ENCODE results near the gene RASL10A.

RASL10A gene

DNA sequence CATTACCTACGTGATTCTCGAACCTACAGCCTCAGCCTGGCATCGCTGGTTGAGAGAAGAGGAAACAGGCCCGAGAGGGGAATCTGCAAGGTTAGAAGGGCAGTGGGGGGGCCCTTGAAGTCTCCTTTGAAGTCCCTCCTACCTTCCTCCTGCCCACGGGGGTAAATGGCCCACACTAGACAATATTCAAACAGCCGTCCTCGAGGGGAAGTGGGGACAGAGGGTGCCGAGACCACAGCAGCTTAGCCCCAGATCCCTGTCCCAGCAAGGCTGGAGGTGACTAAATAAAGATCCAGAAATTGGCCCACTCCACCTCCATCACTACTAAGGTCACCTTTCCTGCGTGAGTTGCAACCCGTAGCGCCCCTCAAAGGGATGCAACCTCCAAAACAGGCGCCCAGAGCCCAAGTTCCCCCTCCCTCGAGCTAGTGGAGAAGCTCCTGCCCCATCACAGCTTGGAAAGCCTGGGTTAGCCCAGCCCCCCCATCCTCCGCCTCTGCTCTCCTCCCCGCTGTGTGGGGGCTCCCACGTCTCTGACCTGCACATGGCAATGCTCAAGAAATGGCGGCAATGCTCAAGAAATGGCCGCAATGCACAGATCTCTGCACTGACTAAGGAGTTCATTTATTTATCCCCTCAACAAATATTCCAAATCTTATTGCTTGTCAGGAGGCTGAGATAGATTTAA lies 788 bp upstream of the RASL10A start:
- no peak for DNase-seq

DNA sequence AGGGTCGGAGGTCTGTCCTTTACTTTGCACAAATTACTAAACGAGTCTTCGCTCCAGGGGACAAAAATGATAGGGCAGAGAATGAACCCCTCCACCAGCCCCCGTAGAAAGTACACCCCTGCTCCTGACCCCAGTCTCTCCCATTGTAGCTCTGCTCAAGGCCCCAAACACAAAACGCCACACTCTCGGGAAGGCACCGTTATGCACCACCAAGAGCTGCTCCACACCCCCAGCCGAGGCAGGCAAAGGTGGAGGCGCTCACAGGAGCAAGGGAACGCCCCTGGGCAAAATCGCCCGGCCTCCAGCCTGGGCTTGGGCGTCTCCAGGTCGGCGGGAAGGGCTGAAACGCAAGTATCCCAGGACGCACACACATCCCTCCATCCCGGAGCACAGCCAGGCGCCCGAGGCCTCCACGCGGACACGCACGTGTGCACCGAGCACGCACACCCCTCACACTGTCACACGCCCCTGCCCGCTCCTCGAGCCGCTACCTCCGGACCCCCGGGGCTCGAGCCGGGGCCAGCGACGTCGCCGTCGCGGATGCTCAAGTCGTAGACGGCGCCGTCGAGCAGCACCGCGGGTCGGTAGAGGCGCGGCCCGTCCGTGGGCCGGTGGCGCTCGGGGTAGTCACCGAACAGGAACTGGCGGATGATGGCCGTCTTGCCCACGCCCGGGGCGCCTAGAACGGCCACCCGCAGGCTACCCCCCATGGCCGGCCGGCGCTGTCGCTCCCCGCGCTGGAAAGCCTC lies 786 bp downstream of the RASL10A start:
- DNase-seq, result no peak

DNA sequence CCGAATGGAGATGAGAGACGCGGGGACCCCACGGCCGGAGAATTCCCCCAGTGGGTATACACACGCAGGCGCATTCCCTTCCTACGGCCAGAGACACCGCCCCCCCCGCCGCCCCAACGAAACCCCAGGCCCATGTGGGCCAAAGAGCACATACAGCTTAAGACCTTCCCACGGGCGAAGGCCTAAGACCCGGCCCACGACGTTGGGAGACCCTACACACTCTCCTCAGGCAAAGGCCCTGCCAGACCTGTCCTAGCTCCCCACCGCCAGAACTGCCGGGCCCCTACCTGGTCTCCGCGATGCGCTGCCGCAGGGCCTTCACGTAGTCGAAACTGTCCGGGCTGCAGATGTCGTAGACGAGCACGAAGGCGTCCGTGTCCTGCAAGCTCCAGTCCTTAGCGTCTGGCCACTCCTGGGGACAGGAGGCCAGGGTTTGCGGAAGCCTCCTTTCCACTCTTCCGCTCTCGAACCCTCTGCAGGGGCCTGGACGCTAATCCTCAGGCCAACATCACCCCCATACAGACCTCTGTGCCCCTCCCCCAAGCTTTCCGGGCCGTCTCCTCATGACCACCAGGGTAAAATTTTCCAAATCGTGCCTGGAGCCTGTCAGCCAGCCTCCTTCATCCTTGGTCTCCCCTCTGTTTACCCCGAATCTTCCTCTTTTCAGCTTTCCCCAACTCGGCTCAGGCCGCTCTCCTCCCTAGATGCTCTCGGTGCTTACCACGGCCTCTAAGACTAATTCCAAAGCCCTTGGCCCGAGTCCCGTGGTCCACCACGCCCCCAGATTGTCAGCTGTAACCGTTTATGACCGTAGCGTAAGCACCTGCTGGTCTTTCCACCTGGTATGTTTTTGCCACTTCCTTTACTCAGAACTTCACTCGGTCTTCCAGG lies 1.7 kb downstream of the RASL10A start:
- DNase-seq, result no peak

DNA sequence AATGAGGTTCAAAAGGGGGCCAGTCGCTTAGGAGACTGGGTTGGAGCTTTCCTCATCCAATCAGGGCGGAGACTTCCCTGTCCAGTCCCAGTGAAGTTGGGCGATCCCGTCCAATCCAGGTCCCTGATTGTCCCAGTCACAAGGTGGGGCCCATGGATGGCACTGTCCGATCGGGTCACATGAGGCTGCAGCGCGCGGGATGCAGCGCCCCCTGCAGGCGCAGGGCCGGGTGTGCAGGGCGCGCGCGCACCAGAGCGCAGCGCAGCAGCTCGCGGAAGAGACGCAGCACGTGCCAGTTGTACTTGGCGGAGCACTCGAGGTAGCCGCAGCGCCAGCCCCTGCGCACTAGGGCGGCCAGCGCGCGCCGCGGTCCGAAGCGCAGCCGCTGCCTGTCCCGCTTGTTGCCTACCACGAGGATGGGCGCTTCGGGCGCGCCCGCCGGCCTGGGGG lies 2.3 kb downstream of the RASL10A start:
- DNase-seq, result no peak

DNA sequence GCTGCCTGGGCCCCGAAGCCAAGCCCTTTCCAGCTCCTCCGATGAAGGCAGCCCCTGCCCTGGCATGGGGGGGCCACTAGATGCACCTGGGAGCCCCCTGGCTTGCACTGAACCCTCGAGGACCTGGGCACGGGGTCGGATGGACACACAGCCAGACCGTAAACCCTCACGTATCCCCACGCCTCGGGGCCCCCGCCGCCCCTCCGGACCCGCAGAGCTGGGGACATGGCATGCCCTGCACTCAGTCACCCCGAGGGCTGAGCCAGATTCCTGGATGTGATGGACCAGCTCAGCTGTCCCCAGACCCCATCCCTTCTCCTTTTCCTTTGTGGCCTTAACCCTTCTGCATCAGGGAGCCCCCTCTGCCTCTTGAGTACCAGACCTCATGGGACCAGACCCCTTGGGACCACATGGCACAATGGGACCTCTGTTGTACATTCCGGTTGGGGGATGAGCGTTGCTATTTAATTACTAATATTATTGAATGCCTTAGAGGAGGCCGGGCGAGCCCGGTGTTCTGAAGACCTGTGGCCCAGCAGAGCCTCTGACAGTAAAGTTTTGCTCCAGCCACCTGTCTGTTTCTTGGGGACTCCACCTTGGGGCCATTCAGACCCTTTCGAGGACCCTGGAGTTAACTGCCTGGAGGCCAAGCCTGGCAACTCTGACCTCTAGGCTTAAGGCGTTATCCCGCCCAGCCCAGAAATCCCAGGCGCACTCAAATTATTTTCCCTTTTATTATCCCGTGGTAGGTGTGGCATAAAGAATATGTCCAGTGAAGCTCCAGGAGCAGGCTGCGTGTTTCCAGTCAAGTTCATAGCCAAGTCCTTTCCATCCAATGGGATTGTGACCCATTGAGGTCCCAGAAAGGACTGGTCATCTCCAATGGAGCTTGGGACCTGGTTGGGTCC lies 3.0 kb downstream of the RASL10A start:
- no peak for DNase-seq

DNA sequence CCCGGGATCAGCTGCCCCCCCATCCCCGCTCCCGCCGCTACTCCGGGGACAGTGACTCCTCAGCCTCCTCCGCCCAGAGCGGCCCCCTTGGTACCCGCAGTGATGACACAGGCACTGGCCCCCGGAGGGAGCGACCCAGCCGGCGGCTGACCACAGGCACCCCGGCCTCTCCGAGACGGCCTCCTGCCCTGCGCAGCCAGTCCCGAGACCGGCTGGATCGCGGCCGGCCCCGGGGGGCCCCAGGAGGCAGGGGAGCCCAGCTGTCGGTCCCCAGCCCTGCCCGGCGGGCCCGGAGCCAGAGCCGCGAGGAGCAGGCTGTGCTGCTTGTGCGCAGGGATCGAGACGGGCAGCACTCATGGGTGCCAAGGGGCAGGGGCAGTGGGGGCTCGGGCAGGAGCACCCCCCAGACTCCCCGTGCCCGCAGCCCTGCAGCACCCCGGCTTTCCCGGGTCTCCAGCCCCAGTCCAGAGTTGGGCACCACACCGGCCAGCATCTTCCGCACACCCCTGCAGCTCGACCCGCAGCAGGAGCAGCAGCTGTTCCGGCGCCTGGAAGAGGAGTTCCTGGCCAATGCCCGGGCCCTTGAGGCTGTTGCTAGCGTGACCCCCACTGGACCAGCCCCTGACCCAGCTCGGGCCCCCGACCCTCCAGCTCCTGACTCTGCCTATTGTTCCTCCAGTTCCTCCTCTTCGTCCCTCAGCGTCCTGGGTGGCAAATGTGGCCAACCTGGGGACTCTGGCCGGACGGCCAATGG lies 3.9 kb downstream of the RASL10A start:
- DNase-seq, result no peak

DNA sequence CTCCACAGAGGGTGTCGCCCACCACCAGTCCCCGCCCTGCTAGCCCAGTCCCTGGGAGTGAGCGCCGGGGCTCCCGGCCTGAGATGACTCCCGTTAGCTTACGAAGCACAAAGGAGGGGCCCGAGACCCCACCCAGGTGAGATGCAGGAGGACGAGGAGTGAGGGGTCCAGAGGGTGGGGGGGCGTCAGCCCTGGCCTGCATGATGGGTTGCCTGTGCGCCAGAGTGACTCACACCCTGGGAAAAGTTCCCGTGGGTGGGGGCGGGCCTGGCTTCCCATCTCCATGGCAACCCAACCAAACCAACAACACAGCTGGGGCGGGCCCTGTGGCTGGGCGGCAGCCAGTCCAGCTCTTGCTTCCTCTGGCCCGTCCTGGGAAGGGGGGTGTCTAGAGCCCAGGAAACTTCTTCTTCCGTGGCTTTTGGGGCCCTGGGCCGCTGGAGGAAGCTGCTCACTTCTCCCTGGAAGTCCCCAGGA lies 4.6 kb downstream of the RASL10A start:
- DNase-seq, result peak; percentile 96

DNA sequence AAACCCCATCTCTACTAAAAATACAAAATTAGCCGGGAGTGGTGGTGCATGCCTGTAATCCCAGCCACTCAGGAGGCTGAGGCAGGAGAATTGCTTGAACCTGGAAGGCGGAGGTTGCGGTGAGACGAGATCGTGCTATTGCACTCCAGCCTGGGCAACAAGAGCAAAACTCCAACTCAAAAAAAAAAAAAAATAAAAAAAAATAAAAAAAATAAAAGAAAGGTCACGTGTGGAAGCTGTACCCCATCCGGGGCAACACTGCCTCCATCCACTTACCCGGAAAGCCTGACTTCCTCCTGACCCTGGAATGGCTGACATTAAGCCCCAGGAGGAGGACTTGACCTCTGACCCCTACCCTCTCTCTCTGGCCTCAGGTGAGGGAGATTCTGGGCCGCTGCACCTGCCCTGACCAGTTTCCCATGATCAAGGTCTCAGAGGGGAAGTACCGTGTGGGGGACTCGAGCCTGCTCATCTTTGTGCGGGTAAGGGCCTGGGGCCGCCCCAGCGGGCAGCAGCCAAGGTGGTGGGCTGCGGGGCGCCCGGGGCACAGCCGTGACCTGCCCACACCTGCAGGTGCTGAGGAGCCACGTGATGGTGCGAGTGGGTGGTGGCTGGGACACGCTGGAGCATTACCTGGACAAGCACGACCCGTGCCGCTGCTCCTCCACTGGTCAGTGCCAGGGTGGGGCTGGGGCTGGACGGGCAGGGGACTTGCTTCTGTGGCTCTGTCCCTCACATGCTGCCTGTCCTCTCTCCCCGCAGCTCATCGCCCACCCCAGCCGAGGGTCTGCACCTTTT lies 5.2 kb downstream of the RASL10A start:
- no peak for DNase-seq

DNA sequence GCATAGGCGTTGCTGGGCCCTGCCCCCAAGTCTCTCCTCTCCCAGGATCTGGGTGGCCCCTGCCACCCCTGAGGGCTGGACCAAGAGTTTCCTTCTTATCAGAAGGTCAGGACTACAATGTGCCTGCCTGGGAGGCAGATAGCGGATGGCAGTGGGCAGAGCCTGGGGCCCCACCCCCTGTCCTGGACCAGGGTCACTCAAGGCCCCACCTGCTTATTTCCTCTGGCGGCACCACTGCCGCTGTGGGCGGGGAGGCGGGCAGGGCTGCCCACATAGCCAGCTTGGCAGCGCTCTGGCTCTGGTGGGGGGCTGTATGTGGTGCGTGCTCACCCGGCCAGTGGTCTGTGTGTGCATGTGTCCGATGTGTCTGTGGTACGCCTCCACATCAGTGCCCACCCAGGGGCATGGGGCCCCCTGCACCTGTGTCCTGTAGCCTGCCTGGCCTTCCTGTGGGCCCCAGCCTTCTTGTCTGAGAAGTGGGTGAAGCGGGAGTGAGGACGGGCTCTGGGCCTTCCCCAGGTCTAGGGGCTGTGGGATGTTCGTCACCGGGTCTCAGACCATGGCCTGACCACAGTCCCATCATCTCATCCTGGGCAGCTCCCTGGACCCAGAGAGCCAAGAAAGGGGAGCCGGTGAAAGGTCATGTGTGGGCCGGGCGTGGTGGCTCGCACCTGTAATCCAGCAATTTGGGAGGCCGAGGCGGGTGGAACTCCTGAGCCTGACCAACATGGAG lies 6.0 kb downstream of the RASL10A start:
- DNase-seq, result no peak

DNA sequence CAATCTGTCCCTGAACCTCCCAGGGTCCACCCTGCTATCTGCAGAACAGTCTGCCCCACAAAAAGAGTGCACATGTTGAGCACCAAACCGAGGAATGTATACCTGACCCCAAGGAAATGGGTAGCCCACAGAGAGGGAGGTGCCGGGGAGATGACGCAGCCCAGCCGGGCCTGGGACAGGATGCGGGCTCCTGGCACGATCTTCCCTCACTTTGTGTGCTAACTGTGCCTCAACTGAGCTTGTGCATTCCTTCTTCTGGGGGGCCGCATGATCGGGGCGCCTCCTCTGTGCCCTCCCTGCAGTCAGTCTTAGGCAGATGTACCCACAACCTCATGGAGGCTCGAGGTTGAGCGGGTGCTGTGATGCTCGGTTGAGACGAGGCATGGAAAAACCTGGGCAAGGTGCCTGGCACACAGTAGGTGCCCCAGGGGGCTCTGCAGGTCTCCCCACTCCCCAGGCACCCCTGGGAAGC lies 6.7 kb downstream of the RASL10A start:
- DNase-seq, result peak; percentile 58

DNA sequence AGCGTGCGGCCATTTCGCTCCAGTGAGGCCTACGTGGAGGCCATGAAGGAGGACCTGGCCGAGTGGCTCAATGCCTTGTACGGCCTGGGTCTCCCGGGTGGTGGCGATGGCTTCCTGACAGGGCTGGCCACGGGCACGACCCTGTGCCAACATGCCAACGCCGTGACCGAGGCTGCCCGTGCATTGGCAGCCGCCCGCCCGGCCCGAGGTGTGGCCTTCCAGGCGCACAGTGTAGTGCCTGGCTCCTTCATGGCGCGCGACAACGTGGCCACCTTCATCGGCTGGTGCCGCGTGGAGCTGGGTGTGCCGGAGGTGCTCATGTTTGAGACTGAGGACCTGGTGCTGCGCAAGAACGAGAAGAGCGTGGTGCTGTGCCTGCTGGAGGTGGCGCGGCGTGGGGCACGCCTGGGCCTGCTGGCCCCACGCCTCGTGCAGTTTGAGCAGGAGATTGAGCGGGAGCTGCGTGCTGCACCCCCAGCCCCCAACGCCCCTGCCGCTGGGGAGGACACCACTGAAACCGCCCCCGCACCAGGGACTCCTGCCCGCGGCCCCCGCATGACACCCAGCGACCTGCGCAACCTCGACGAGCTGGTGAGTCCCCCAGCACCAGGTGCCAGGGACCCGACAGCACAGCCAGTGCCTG lies 7.2 kb downstream of the RASL10A start:
- no peak for DNase-seq

DNA sequence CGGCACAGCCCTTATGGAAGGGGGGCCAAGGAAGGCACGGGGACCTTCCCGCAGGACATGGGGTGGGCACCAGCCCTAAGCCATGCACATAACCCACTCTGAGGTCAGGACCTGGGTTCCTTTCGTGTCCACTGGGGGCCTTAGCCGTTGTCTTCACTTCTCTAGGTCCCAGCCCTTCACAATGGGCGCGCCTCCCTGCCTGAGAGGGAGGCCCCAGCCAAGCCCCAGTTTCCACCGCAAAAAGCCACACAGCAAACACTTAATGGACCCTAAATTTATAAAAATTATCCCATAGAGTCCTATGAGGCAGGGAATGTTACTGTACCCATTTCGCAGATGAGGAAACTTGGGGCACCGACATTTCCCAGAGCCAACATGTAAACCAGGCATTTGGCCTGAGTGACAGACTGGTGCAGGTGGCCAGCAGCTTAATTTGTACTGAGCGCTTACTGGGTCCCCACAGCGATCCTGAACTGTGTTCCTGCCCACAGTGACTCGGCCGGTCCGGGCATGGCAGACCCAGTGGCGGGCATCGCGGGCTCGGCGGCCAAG lies 7.8 kb downstream of the RASL10A start:
- DNase-seq, result no peak

DNA sequence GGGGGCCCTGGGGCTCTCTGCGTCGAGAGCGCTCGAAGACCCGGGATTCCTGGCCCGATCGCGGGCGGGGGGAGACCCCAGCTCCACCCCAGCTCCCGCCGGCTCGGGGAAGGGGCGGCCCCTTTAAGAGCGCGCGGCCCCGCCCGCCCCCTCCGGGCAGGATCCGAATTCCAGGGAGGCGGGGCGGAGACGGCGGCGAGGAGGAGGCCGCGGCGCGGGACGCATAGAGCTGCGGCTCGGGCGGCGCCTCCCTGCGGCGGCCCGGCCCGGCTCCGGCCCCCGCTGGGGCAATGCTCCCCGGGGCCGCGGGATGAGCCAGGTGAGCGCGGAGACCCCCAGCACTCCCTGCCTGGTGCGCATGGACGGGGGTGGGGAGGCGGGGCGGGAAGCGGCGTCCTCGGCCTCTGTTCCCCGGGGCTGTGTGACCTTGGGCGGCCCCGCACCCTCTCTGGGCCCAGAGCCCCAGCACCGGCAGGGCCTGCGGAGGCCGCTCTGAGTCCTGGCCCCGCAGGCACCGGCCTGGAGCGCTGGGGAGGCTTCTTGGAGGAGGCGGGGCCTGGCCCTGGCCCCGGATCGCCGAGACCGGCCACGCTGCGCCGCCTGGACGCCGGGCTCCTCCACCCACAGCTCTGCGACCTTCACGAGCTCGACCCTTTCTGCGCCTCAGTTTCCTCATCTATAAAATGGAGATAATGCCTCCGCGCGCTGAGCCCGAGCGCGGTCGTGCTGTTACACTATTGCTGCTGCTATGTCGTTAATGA lies 8.5 kb downstream of the RASL10A start:
- peak; percentile 80 for DNase-seq

DNA sequence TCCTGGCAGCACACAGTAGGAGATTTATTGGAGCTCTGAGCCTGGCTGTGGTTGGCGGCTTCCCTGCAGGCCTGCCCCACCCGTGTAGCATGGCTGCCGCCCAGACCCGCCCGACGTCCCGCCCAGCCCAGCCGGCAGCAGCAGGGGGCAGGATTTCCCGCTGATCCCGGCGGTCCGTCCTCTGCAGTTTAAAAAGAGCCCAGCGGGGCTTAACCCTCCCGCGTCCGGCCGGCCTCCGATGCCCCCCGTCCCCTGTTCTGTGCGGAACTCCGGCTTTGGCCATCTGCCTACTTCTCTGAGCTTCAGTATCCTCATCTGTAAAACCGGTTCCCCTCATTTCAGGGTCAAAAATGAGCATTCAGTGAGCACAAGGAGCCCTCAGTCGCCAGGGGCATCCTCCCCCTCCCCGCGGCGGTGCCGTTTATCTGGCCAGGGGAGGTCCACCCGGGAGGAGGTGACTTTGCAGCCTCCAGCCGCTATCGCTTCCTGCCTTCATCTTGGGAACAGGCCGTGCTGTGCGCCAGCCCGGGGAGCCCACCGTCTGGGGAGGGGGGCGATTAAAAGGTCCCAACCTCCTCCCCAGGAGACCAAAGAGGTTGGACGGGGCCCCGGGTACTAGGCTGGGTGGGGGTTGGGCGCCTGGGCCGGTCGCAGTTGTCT lies 9.2 kb downstream of the RASL10A start, which contains the start of gene GAS2L1:
Gene GAS2L1, plus strand, starts transcription at position 476 of the 660 bp plus-strand sequence. CDS start 1,456 bp downstream, outside the sequence.
- DNase-seq, result peak; percentile 74

DNA sequence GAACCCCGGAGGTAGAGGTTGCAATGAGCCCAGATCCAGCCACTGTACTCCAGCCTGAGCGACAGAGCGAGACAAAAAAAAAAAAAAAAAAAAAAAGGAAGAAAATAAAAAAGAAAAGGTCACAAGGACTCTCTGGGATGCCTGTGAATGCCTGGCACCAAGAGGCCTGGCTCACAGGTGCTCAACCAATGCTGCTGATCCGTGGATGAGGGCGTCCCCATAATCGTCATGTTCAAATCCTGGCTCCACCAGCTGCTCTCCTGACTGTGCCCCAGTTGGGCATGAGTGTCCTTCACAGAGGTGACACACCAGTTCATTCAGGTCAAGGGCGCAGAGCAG lies 9.7 kb downstream of the RASL10A start:
- DNase-seq, result no peak

DNA sequence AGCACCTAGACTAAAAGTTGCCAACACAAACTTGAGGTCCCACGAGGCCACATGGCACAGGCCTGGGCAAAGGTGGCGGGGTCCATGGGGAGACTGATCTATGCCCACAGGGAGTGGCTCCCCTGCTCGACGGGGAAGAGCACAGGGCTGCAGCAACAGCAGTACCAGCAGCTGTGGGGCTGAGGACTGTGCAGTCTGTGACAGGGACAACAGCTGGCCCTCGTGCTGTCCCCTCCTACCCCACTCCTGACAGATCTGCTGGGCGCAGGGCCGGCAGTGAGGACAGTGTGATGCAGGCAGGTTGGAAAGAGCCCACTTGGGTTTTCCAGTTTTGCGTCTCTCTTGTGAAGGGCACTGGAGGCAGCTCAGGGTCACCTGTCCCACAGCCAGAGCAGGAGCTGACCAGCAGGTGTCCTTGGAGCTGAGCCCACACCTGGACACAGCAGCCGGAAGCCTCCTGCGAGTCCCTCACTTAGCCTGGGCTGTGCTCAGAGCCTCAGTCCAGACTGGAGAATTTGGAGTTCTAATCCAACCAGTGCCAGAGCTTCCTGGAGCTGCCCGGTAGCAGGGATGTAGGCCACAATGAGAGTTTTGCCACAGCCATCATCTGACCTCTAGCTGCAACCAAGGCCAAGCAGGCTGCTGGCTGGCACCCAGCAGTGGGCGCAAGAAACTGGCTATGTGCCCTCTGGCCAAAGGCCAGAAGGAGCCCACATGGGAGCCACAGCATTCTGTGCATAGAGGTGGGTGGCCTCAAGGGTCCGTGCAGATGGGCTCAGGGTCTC lies 12.6 kb downstream of the RASL10A start:
- DNase-seq, result no peak

DNA sequence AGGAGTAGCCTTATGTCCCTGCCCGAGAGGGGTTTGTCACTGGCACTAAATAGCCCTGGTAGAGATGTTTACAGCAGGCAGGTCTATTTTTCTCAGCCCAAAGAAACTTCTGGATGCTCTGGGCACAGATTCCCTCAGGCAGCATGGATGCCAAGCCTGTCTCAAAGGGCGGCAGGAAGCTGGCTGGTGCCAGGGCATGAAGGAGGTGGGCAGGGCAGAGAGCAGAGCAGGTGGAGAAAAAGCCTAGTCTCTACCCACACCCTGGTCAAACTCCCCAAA lies 13.2 kb downstream of the RASL10A start:
- DNase-seq, result no peak
